Astrocyte of the spinal cord (primary cell): ENCODE measurements around the gene GUCY1B1.

Experiments
- DNase-seq: peaks from one replicate; pipeline ENCODE4 v3.0.0; 2011; ENCODE audit warnings: low read depth, low spot score
- H3K4me3 ChIP-seq: 2 replicates; pipeline ENCODE4 v1.5.1; 2011; ENCODE audit warnings: low read depth, mild to moderate bottlenecking, low read length, moderate library complexity
- CTCF ChIP-seq: IDR thresholded peaks from 2 replicates; pipeline ENCODE4 v1.5.1; 2012; ENCODE audit warnings: low read depth, mild to moderate bottlenecking, low read length, inconsistent platforms
- in situ Hi-C: cut with HindIII; loops from 2 replicates; pipeline ENCODE4 v1.10.0; 2017; ENCODE audit warnings: low sequenced_read_pairs

GUCY1B1 gene

GRCh38 chr4:155758481-155759371 is at the start of gene GUCY1B1:
GUCY1B1 (plus strand) TSS chr4:155759021; CDS start chr4:155759141, 120 bp downstream.
- TF ChIP-seq CTCF: peak; percentile 45
- DNase-seq: peak; percentile 92
- in situ Hi-C loops: no loop called here
- peak within 1 kb of the TSS; percentile 54 for H3K4me3 ChIP-seq

- H3K4me3 ChIP-seq: no peak overlapping the region
- no peak for DNase-seq
- no peak for TF ChIP-seq CTCF
- in situ Hi-C loops: no loop called here
These were observed 48.9 kb upstream of the GUCY1B1 start for GRCh38 chr4:155709918-155710317.

- no peak for TF ChIP-seq CTCF
- in situ Hi-C loops: no loop called here
- H3K4me3 ChIP-seq: no peak overlapping the region
- no peak for DNase-seq
These were observed 47.3 kb upstream of the GUCY1B1 start for GRCh38 chr4:155711556-155711955.

- in situ Hi-C loops: no loop called here
- TF ChIP-seq CTCF: no peak
These were observed 46.0 kb upstream of the GUCY1B1 start for GRCh38 chr4:155712846-155713245.

GRCh38 chr4:155713911-155714310 is 44.9 kb upstream of the GUCY1B1 start:
- DNase-seq: no peak
- TF ChIP-seq CTCF: no peak
- H3K4me3 ChIP-seq: no peak overlapping the region
- in situ Hi-C loops: no loop called here

More at GRCh38 chr4:155712846-155713245, 46.0 kb upstream of the GUCY1B1 start:
- no peak for DNase-seq
- no peak overlapping the region for H3K4me3 ChIP-seq

- no peak for DNase-seq
- in situ Hi-C loops: no loop called here
- TF ChIP-seq CTCF: no peak
- H3K4me3 ChIP-seq: no peak overlapping the region
These were observed 36.5 kb upstream of the GUCY1B1 start for GRCh38 chr4:155722336-155722735.
